ENCODE measurements around the gene GRID2IP. TPM values are rescaled to one million over a fixed set of nuclear protein-coding genes. Genes with fewer than 3 reads are reported as not detected.

GRID2IP gene
- total RNA-seq, result under 0.01 TPM in 1 of 2 replicates, not detected in the other

GRCh38 chr7:6551016-6551511 is at the start of gene GRID2IP:
TSS of gene GRID2IP (minus strand) at chr7:6551461. CDS start at chr7:6551436, 25 bp downstream.

GRCh38 chr7:6589829-6590644 is 38.8 kb upstream of the GRID2IP start, which contains the start of gene INTS15:
TSS of gene INTS15 (plus strand) at chr7:6590021. CDS start at chr7:6590284, 263 bp downstream.

GRCh38 chr7:6577369-6578113 is 26.3 kb upstream of the GRID2IP start, which contains the start of gene ZDHHC4:
TSS of gene ZDHHC4 (plus strand) at chr7:6577454. CDS start at chr7:6580562, 3,108 bp downstream.

GRCh38 chr7:6447581-6448199 is 103.6 kb downstream of the GRID2IP start, which contains the start of gene DAGLB:
TSS of gene DAGLB (minus strand) at chr7:6447954. CDS start at chr7:6447842, 112 bp downstream.

Other genes starting within 250 kb of the GRID2IP start
- 10.7 and 14.7 TPM in 2 replicates for gene FAM220A, start 202.5 kb downstream of the GRID2IP start, total RNA-seq
- 64.1 and 79.0 TPM in 2 replicates for gene RAC1, start 176.9 kb downstream of the GRID2IP start, total RNA-seq
- gene DAGLB, start 103.5 kb downstream of the GRID2IP start, total RNA-seq, result 14.8 and 22.3 TPM in 2 replicates
- gene KDELR2, start 67.3 kb downstream of the GRID2IP start, total RNA-seq, result 109 and 126 TPM in 2 replicates
- gene ZDHHC4, start 26.0 kb upstream of the GRID2IP start, total RNA-seq, result 33.5 and 40.8 TPM in 2 replicates
- gene INTS15, start 38.6 kb upstream of the GRID2IP start, total RNA-seq, result 8.5 and 11.5 TPM in 2 replicates
- 0.54 and 1.3 TPM in 2 replicates for gene ZNF853, start 64.1 kb upstream of the GRID2IP start, total RNA-seq
- gene ZNF316, start 85.9 kb upstream of the GRID2IP start, total RNA-seq, result 9.3 and 14.0 TPM in 2 replicates
- gene ZNF12, start 155.5 kb upstream of the GRID2IP start, total RNA-seq, result 13.3 and 16.1 TPM in 2 replicates
- 0.09 and 0.19 TPM in 2 replicates for gene RSPH10B2, start 202.6 kb upstream of the GRID2IP start, total RNA-seq

Measured in endothelial cell of coronary artery (primary cell).